Adrenal gland (tissue), 5 donors: Measurements from ENCODE around the gene SCYGR1.
"Not testable (repeated sequence)": the region's sequence is repeated elsewhere in the genome, so short reads cannot be mapped to it uniquely, and the experiment has no call there.

ENCODE experiments used
- CTCF ChIP-seq, 6 experiments: fragments of 450-650 bp in 4 of 6; fragments of 200-600 bp in 2 of 6; sonication (generic) in 1 of 6; IDR thresholded peaks; 1 replicate in 5 of 6; 2 replicates in 1 of 6; pipeline versions ENCODE4 v1.5.1 to v1.8.0; 2016 to 2021; ENCODE audit warnings: antibody characterized with exemption in 6 of 6, mild to moderate bottlenecking in 2 of 6, moderate library complexity in 1 of 6
- POLR2A ChIP-seq, 2 donors: fragments of 450-650 bp; IDR thresholded peaks; one replicate each; pipeline ENCODE4 v1.6.1; 2017; ENCODE audit warnings: antibody characterized with exemption in 2 of 2, mild to moderate bottlenecking in 2 of 2, moderate library complexity in 1 of 2
- donor health status: DM: no; HTN: no; CAD: no.

GRCh38 chr2:227382241-227382835, 5.4 kb downstream of the SCYGR1 start:
- not testable (repeated sequence) for TF ChIP-seq POLR2A, CTCF (IDR thresholded peaks at IDR 0.05)
